ENCODE measurements around the gene SRSF4.
"Not testable (repeated sequence)": the region's sequence is repeated elsewhere in the genome, so short reads cannot be mapped to it uniquely, and the experiment has no call there.

The SRSF4 gene

DNA sequence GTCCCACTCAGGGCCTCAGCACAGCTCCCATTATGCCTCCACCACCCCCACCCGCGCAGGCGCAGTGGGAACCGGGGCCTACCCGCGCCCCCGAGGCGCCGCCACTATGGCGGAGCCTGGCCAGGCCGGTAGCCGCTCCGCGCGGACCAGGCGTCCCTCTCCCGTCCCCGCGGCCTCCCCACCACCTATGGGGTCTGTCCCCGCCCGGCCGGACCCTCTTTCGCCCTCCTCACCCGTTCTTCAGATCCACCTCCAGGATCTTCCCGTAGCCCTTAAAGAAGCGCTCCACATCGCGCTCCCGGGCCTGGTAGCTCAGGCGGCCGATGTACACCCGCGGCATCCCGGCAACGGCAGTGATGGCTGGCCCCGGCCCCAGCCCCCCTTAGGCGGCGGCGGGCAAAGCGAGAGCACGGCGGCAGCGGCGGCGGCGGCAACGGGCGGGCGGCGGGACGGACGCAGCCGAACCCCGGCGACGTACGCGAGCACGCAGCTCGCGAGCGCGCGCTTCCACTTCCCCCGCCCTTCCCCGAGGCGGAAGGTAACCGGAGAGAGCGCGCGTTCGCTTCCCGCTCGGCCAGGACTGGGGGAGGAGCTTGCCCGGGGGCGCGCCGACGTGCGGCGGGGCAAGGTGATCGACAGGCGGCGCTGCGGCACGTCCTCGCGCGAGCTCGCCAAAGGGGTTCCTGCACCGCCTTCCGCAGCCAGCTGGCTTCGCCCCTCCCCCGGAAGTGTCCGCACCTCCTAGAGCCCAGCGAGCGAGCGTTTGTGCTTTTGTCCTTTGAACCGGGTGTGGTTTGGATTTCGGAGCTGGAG, at the start of gene SRSF4:
TSS of gene SRSF4 (minus strand) at position 488 of the 813 bp plus-strand sequence. CDS start at position 340, 148 bp downstream.
- in situ Hi-C loops (cut with MboI; ENCODE audit: low sequenced_read_pairs): no loop called here

DNA sequence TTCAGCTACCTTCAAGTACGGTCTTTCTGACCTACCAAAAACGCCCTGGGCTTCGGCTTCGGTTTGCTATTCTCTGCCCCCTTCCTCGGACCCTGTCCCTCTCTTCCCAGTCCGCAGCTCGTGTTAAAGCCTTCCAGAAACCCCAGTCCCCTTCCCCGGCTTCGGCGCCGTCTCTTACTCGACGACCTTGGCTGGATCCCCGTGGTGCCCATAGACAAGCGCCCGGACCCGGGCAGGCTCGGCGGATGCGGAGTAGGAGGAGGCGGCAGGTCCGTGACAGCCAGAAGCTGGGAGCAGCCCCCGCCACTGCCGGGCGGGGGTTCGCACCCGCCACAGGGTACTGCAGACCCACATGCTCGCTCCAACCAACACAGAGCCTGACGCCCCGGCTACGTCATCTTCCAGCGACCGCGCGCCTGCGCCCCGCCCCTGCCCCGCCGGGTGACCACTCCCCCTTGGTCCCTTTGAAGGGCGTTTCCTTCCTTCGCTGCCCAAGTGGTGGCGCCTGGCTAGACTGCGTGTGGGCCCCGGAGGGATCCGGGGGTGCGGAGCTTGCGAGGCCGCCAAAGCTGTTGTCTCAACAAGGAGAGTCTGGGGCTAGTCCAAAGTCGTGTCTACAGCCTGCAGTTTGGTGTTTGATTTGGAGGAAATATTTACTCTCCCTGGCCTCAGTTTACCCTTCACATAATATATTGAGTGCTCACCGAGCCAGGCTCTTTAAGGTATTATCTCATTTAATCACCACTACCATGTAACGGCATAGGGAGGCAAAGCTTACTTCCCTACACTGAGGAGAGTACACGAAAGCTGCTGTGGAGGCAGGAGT, 49.1 kb upstream of the SRSF4 start, which contains the start of gene MECR:
TSS of gene MECR (minus strand) at position 382 of the 826 bp plus-strand sequence. CDS start at position 354, 28 bp downstream.
- in situ Hi-C loops (cut with MboI; ENCODE audit: low sequenced_read_pairs): no loop called here

DNA sequence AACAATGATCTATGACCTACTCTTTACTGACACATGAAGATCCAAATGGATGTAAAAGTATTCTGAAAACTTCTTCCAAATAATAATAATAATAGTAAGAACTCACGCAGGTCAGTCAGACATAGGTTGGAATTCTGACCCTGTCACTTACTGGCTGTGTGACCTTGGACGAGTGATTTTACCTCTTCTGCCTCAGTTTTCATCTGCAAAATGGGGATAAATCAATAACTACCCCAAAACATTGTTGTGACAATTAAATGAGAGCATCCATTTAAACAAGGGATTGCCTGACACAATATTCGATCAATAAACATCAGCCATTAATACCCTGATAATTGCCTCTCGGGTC, 48.5 kb upstream of the SRSF4 start:
- in situ Hi-C loops (cut with MboI; ENCODE audit: low sequenced_read_pairs): no loop called here

DNA sequence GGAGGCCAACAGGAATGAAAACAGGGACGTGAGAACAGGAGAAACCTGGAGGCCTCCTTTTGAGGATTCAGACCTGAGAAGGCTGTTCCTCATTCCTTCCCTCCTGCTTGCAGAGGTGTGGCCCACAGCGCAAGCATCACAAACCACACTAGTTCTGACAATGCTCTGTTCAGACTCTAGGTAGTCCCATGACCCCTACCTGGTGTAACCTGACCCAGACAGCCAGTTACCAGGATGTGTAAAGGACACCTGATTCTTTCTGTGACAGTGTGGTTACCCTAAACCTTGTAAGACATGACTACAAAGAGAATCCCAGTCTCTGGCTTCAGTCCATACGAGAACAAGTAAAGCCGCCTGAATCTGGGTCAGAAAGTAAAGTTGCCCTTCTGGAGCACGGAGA, 45.8 kb upstream of the SRSF4 start:
- in situ Hi-C loops (cut with MboI; ENCODE audit: low sequenced_read_pairs): no loop called here

DNA sequence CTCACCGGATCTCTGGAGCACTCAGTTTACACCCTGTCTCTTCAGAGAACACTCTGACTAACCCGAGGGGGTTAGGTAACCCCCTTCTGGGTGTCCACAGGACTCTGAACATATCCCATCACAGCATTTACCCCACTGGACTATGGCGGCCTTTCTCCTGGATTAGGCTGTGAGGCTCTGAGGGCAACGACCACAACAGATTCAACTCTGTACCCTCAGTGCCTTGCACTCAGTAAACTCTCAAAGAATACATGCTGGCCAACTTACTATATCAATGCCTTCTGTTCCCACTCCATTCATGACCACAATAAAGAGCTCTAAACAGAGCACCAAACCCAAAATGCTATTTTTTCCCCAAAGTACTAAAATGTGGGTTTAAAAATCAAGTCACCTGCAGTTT, 43.7 kb upstream of the SRSF4 start:
- in situ Hi-C loops (cut with MboI; ENCODE audit: low sequenced_read_pairs): no loop called here

DNA sequence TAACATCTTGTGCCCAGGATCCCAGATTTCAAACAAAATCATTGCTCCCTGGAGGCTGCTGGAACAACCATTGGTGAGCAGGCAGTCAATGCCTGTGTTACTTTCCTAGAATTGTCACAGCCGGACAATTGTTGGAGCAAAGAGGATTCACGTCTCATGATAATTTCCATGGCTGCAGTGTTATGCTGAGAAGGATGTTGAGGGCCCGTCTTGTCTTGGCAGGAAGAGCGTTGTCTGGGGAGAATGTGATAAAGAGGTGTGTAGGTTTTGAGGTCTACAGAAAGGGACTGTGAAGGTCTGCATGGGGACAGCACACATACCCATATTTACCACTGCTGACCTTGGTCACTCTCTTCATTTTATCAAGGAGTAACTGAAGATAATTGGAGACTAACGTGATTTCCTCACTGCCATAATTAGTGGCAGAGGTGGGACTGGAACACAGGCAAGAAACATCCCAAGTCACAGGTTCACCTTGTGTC, 42.7 kb upstream of the SRSF4 start:
- in situ Hi-C loops (cut with MboI; ENCODE audit: low sequenced_read_pairs): no loop called here

DNA sequence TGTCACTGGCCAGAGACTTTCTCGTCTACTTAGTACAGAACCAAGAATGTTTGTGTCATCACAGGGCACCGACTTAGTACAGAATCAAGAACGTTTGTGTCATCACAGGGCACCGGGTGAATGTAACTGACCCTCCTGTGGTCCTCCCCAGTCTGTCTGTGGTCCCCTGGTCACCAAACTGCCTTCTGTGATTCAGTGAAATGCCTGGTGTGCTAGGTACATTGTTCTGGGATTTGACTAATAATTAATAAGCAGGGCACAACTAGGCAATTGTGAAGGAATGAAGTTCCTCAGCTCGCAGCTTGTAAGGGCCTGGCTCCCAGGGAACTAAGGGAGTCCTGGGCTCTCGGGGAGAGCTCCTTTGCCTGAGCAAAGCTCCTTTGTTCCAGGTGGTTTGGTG, 41.8 kb upstream of the SRSF4 start:
- in situ Hi-C loops (cut with MboI; ENCODE audit: low sequenced_read_pairs): no loop called here

DNA sequence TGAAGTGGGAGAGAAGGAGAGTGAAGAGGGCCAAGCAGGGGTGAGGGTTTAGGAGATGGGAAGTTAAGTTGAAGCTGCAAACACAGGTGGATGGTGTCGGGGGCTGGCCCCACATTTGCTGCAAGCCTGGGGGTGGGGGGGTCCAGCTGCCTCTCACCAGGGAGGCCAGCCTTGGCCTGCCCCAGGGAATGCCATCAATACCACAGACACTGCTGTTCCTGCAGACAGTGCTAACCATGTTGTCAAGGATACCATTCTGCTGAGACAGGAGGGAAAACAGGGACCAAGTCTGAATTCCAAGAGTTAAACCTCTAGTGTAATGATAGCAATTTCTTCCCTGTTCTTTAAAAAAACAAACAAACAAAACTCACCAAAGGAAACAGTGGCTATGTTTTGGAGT, 41.0 kb upstream of the SRSF4 start:
- in situ Hi-C loops (cut with MboI; ENCODE audit: low sequenced_read_pairs): no loop called here

DNA sequence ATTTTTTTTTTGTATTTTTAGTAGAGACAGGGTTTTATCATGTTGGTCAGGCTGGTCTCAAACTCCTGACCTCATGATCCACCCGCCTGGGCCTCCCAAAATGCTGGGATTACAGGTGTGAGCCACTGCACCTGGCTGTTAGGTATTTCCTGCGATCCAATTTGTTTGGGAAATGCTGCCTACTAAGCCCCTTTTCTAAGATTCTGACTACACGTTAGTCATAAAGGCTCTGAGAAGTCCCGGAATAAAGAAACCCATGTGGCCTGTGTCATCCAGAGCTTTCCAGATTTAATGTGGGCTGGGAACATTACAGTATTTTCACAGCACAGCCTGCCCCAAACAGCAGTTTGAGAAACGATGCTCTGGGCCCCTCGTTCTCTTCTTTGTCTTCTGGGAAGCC, 40.6 kb upstream of the SRSF4 start:
- in situ Hi-C loops (cut with MboI; ENCODE audit: low sequenced_read_pairs): not testable (repeated sequence)

DNA sequence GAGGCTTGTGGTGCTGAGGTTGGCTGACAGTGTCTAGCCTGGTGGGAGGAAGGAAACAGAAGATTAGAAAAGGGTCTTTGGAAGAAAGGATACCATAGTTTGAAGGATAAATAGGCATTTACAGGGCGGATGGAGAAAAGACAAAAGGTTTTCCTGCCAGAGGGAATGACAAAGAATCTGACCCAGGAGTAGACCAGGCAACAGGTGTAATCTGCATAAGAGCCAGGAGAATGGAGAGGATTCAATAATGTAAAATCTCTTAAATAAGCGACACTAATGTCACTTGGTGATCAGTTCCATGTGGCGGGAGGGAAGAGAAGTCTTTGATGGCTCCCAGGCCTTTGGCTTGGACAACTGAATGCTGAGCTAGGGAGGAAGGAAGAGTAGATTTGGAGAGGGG, 39.6 kb upstream of the SRSF4 start:
- in situ Hi-C loops (cut with MboI; ENCODE audit: low sequenced_read_pairs): no loop called here

DNA sequence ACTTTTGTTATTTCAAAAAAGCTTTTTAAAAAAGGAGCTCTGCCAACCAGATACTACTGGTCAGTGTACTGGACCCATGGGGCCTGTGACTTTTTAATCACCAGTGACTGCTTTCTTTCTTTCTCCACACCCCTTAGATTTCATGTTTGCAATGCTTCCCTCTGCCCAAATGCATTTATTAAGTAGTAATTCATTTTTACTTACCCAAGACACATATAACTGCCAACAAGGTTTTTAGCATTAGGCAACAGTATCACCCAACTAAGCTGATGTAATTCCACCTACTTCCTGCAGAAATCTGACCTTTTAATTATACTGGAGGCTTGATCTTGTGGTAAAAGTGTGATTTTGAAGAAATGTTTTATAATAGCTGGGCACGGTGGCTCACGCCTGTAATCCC, 36.5 kb upstream of the SRSF4 start:
- in situ Hi-C loops (cut with MboI; ENCODE audit: low sequenced_read_pairs): no loop called here

DNA sequence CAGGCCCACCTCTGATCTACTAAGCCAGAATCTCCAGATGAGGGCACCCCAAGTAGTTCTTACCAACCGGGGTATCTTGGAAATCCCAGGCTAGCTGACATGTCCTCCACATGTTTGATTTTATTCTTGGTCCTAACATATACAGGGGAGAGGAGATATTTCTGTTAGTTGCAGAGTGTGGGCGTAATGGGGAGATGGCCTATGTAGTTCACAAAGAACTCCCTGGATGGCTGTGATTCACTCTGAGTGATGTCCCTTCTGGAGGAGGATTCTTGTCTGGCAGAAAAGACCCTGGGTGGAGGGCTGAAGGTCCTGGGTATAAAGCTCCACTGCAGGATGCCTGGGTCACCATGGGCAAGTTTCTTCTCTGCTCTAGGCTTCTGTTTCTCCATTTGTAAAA, 35.9 kb upstream of the SRSF4 start:
- in situ Hi-C loops (cut with MboI; ENCODE audit: low sequenced_read_pairs): no loop called here

DNA sequence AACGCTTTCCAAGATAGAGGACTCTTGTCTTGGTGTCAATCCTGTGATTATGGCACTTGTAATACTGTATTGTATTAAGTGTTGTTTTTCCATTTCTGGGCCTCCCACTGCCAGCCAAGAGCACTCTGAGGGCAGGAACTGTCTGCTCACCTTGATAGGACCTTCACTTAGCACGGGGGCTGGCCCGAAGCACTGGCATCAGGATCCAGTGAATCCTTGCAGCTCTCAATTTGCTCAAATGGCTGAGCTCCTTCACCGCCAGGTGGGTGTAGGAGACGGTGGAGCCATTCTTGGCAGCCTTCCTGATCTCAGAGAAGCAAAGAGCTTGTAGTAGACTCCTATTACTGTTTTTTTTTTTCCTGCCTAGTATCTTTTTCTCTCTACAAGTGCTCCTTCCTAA, 31.4 kb upstream of the SRSF4 start:
- in situ Hi-C loops (cut with MboI; ENCODE audit: low sequenced_read_pairs): no loop called here

DNA sequence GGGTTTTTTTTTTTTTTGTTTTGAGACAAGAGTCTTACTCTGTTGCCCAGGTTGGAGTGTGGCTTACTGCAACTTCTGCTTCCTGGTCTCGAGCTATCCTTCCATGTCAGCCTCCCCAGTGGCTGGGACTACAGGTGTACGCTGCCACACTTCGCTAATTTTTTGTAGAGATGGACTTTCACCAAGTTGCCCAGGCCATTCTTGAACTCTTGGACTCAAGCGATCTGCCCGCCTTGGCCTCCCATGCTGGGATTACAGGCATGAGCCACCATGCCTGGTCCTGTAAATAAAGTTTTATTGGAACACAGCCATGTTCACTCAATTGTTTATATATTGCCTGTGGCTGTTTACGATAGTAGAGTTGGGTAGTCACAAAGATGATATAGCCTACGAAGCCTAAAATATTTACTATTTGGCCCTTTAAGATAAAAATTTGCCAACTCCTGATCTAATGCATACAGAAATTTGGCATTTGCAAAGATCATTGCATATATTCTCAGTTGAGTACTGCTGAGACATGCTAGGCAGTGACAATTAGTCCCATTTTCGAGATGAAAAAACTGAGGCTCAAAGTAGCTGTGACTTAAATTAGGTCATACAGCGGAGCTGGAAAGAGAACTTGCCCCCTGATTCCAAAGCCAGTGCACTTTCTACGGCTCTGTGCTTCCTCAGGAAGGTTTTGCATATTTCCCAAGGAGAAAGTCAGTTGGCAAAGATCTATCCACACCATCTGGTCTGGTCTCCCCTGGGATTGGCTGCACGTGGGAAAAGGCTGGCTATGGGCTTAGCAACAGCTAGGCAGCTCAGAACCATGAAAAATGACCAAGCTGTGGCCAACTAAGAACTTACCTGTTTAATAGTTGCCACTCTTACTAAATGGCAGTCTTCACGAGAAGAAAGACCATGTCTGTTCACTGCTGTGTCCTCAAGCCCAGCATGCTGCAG, 29.7 kb upstream of the SRSF4 start:
- in situ Hi-C loops (cut with MboI; ENCODE audit: low sequenced_read_pairs): no loop called here

DNA sequence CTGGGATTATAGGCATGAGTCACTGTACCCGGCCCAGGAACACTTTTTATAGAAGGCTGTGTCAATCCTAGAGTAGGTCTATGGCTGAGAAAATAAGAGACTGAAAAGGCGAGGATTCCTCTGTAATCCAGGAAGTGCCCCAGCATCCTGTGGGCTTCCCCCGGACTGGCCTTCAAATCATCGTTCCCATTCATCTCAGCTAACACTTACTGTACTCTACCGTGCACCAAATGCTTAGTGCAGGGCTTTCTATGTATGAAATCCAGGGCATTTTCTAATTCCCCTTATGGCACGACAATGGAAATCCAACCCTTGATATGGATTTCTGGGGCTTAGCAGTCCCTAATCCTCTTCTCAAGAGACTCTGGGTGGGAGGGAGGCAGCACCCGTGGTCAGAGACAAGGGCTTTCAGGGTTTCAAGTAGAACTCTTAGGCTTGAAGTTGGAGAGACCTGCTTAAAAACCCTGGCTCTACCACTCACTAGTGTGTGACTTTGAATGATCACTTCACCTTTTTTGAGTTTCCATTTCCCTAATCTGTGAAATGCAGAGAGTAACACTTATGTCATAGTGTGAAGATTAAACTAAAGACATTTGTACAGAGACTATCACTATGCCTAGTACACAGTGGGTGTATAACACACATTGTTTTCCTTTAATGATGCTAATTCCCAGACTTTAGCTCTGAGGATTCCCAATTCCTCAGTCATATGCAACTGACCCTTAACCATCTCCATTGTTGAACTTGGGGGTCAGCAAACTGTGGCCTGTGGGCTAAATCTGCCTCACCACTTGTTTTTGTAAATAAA, 28.8 kb upstream of the SRSF4 start:
- in situ Hi-C loops (cut with MboI; ENCODE audit: low sequenced_read_pairs): no loop called here

DNA sequence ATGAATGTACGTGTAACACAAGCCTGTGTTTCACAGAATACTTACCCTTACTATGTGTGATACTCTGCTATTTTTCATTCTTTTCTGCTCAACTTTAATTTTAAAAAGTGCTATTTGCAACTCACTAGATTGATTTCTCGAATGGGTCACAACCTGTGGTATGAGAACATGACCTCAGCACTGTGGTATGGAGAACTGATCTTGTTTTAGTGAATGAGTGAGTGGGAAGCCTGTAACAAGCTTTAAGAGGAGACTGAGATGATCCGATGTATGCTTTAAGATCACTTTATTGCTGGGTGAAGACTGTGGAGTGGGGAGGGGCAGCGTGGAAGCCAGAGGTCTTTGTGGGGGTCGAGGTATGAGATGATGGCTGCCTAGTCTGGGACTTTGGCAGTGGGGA, 27.5 kb upstream of the SRSF4 start:
- in situ Hi-C loops (cut with MboI; ENCODE audit: low sequenced_read_pairs): no loop called here

DNA sequence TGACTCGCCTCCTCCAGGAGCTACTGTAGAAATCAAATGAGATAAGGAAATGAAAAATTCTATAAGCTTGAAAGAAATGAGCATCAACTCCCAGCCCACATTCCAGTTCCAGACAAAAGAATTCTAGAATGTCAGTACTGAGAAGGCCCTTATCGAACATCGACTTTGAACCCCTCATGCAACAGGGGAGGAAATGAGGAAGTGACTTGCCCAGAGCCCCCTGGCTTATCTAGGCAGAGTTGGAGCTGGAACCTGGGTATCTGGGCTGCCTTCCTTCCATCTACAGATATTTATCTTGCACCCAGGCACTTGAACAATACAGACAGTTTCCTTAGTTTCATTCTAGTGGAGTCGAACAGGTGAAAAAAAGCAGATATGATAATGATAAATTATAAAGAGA, 26.7 kb upstream of the SRSF4 start:
- in situ Hi-C loops (cut with MboI; ENCODE audit: low sequenced_read_pairs): no loop called here

DNA sequence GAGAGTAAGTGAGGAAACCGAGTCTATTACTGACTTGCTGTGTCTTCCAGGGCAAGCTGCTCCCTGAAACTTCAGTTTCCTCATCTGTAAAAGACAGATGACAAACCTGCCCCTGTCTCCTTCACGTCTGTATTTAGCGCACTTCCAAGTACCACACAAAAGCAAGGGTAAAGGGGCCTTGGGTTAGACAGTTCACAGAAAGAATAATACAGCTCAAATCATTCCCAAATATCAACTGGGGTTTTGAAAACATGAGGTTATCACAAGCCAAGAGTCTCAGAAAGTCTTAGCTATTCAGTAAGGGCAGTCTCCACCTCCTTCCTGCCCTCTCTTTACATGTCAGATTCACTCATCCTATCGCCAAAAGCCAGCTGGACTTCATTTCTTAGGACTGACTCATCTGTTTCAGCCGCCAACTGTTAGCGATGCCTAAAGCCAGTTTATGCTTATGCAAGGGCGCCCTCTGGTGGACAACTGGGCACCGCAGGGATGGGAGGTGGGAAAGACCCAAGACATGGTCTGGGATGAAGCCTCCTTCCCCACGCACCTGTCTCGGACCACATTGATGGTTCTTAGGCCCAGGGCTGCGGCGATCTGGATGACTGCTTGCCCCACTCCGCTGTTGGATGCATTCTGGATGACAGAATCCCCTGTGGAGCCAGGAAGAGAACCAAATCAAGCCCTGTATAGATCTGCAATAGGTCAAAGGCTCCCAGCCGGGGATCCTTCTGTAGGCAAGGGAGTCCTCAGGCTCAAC, 21.1 kb upstream of the SRSF4 start:
- in situ Hi-C loops (cut with MboI; ENCODE audit: low sequenced_read_pairs): no loop called here

DNA sequence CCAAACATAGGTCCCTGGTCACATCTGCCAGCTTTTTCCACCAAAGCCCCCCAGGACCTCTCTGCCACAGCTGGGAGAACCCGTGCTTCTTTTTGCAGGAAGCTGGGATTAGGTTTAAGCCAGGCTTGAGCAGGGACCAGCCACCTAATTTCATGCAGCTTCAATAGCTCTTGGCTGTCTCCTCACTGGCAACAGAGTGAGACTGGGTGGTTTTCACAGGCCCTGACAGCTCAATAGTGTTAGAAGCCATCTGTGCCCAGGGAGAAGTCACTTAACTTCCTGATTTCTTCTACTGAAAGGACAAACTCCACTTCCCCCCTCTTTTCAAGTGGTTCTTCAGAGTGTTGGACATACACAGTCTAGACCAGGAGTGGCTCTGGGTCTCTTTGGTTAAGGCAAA, 20.4 kb upstream of the SRSF4 start:
- in situ Hi-C loops (cut with MboI; ENCODE audit: low sequenced_read_pairs): no loop called here

Data from HL-60/S4 treated with retinoic acid at 250 ng/mL for 4 days and 3 days (cell line).